H4 (cell line): ENCODE results near the gene LGALS1. TPM values are rescaled to one million over a fixed set of nuclear protein-coding genes. Genes with fewer than 3 reads are reported as not detected.

Experiments used
- DNase-seq: peaks from one replicate; pipeline ENCODE4 v3.0.0-alpha.2; 2015; ENCODE audit warnings: low spot score
- total RNA-seq: library from RNA; depleted of rRNA; stranded (reverse); fragments of >200 nt; shearing (Covaris generic); gene quantifications from 2 replicates; pipeline ENCODE4 v1.2.3, GENCODE V29; 2014; rRNA removed

LGALS1 gene
- 1,239 and 1,549 TPM in 2 replicates for total RNA-seq

DNA sequence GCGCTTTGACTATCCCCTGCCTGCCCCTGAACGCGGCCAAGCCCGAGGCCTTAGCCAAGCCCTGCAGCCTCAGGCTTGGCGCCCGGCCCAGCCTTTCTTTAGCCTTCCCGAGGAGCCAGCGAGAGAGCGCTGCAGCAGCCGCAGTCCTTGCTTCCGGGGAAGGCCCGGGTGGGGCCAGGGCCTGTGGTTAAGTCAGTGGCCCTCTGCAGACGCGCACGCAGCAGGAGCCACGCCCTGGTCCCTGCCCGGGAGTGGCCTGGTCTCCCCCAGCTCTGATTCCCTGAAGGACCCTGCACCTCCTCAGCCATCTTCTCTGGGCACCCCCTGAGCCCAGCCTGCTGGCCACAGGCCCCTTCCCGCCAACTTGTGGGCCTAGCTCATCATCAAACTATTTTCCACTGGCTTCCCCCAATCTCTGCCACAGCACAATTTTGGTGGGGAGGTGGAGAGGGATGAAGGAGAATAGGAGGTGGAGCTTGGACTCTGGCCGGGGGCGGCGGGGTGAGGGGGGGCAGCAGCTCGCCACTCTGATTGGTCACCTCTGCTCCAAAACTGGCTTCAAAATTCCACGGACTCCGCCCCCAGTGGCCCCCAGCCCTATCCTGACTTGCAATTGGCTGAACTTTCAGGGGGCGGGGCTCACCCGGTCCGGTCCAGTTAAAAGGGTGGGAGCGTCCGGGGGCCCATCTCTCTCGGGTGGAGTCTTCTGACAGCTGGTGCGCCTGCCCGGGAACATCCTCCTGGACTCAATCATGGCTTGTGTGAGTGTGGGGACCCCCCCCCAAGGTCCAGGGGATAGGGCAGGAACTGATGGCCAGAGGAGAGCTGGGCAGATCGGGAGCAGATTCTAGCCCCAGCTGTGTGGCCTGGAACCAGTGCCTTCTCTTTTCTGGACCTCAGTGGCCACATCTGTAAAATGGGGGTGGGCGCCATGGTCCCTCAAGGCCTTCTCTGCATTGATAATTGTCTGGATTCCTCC is at the start of gene LGALS1:
Gene LGALS1 (plus strand): TSS at position 686 of the 979 bp plus-strand sequence. CDS start 67 bp downstream, at position 753.
- peak; percentile 92 for DNase-seq

DNA sequence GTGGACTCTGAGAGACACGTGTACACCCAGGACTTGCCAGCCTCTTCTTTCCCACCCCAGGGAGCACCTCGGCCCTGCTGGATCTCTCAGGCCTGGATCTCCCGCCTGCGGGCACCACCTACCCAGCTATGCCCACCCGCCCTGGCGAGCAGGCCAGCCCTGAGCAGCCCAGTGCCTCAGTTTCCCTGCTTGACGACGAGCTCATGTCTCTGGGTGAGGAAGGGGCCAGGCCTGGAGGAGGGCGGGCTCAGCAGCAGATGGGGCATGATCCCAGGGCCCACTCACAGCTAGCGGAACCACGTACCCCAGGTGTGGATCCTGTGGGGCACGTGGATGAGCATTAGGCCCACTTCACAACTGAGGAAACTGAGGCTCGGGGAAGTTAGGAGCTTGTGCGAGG is 49.7 kb upstream of the LGALS1 start:
- no peak for DNase-seq

DNA sequence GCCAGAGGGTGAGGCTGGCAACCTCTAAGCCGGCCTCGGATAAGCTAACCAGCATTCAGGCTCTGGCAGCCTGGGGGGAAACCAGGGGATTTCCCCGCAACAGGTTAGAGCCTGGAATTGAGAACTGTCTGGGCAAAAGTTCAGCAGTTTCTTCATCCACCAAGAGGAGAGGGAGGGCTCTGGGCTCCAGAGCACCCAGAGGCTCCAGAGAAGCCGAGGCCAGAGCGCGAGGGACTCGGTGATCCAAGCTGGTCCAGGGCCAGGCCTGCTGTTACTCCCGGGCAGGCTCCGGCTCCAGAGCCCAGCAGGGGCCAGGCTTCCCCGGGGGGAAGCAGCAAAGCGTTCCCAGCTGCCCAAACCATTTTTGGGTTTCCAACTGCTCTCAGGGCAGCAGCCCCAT is 49.3 kb upstream of the LGALS1 start:
- DNase-seq: no peak

DNA sequence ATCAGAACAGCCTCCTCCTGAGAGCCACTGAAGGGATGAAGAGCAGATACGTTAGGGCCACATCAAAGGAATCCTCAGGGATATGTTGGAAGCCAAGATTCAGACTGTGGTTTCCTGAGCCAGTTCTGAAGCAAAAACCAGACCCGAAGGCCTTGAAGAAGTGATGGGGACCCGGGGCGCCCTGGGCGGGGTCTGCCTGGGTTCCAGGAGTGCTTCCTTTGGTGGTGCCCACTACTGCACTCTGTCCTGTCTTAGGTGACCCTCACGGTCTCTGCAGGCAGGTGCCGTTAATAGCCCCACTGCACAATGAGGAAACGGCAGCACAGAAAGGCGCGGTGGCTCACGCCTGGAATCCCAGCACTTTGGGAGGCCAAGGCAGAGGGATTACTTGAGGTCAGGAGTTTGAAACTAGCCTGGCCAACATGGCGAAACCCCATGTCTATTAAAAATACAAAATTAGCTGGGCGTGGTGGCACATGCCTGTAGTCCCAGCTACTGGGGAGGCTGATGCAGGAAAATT is 48.8 kb upstream of the LGALS1 start:
- no peak for DNase-seq

DNA sequence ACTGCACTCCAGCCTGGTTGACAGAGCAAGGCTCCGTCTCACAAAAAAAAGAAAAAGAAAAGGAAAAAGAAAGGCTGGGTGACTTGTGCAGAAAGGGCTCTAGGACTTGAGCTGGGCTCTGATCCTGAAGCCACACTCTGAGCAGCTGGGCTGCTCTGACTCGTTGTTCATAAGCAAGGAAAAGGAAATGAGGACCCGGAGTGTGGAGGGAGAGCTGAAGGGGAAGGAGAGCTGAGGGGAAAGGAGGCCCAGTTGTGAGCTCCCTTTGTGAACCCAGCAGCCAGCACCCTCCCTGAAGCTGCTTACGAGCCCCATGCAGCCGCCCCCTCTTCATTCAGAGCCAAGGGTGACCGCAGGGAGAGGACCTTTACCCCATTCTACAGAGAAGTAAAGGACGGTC is 48.3 kb upstream of the LGALS1 start:
- no peak for DNase-seq

DNA sequence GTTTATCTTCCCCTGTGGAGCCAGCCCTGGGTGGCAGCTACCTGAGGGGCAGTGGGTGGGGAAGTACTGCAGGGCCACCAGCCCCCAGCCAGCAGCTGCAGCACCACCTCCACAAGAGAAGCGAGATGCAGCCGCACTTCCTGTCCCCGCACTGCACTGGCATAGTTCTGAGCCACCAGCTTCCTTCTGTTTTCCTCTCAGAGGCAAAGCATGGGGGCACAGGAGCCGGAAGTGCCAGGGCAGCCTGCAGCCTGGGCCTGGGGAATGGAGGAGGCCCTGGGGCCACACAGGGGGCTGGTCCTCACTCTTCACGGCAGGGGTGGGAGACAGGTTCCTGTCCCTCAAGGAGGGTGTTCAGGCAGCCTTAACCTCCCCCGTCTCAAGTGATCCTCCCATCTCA is 47.9 kb upstream of the LGALS1 start:
- no peak for DNase-seq

DNA sequence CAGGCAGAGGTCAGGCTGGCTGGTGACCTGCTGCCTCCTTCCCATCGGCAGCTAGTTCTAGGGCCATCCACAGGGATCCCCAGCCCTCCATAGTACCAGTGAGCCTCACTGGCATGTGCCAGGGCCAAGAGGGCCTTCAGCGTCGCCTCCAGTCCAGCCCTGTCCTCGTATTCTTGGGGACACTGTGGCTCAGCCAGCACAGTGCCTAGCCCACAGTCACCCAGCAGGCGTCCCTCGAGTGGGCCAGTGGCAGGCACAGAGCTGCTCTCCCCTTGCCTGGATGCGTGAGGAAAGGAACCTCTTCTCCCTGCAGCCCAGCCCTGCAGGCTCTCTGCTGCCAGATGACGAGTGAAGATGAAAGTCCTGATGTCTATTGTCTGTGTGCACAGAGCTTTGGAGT is 46.6 kb upstream of the LGALS1 start:
- no peak for DNase-seq

DNA sequence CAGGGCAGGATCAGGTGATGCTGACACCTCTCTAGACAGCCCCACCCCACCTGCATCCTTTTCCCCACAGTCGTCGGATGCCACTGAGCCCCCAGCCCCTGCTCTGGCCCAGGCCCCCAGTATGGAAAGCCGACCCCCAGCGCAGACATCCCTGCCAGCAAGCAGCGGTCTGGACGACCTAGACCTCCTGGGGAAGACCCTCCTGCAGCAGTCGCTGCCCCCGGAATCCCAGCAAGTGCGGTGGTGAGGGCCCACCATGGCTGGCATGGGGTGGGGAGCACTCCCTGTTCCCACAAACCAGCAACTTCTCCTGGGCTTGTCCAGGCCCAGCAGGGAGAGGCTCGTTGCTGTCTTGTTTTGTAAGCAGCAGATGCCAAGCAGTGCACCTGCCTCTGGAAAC is 45.5 kb upstream of the LGALS1 start:
- DNase-seq: no peak

DNA sequence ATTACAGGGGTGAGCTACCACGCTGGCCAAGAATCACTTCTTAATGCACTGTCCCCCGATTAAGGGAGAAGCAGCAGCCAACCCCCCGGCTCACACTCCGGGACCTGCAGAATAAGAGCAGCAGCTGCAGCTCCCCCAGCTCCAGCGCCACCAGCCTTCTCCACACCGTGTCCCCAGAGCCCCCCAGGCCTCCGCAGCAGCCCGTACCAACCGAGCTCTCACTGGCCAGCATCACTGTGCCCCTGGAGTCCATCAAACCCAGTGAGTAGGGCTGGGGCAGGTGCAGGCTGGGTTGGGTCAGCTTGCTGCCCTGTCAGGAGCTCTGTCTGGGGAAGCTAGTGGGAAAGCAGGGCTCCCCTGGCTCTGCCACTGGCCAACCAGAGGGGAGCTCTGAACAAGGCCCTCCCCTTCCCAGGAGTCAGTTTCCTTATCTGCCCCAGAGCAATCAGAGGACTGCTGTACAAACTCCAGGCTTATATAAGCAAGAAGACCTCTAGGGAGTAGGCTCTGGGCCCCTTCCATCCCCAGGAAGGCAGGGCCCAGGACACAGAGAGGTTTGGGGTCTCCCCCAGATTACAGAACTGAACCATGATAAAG is 44.5 kb upstream of the LGALS1 start:
- no peak for DNase-seq

DNA sequence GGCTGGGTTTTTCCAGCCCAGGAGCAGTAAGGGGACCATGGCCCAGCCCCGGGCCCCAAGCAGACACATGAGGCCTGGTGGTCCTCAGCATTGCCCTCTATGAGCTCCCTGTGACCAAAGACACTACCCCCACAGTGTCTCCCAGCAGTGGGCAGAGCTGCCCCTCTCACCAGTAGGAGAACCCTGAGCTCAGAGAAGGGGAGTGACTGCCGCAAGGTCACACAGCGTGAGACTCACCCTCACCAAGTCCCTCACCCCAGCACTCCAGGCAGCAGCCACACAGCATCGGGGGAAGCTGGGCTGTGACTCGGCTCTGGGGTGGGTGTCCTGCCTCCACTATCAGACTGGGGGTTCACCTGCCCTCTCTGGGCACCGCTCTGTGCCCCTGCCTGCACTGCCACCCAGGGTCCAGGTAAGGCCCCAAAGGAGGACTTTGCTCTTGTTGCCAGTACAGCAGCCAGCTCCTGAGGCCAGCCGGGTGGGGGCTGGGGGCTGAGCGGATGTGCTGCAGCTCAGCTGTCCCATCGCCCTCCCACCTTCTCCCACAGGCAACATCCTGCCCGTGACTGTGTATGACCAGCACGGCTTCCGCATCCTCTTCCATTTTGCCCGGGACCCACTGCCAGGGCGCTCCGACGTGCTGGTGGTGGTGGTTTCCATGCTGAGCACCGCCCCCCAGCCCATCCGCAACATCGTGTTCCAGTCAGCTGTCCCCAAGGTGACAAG is 43.8 kb upstream of the LGALS1 start:
- DNase-seq: no peak

DNA sequence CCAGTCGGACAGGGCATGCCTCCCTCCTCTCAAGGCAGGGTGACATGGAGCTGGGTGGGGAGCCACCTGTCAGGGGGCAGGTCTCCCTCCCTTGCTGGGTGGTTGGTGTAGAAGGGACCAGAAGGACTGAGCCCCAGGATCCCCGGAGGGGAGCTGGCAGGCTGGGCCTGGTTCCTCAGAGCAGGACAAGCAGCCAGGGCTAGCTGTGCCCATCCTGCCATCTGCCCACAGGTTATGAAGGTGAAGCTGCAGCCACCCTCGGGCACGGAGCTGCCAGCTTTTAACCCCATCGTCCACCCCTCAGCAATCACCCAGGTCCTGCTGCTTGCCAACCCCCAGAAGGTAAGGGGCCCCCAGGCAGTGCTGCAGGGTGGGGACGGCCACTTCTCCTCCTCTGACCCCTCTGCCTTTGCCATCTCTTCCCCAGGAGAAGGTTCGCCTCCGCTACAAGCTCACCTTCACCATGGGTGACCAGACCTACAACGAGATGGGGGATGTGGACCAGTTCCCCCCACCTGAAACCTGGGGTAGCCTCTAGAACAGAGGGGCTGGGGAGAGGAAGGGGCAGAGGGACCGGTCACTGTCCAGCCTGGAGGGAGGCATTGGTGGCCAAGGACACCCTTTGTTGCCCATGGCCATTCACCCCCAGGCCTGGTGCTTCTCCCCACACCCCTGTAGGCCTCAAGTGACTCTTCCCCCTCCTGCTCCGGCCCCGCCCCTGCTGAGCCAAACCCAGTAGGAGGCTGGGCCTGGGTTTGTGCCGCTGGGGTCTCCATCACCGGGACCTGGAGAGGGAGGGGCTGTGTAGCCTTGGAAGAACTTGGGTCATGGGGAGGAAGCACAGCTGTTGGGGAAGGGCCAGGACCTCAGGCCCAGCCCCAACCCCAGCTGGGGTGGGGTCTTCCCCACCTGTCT is 43.0 kb upstream of the LGALS1 start:
- DNase-seq: no peak

DNA sequence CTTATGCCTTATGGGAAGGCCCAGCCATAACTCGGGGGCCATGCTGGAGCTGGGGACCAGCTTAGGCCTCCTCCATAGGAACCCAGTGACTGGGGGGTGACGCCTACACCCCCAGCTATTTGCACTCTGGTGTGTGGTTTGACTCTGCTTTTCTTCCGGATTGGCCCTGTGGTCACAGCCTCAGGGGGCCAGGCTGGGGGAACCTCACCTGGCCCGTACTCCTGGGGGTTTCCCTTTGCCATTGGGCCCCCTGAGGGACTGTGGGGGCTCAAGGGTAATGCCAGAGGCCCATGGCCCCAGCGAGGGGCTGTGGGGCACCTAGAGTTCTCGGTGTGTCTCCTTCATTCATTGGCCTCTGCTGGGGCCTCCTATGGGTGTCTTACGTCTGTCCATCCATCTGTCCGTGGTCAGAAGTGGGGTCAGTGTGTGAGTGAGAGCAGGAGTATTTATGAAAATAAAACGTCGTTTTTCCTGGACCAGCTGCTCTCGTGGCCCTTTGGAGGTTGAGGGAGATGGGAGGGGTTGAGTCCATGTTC is 42.3 kb upstream of the LGALS1 start:
- DNase-seq: no peak

DNA sequence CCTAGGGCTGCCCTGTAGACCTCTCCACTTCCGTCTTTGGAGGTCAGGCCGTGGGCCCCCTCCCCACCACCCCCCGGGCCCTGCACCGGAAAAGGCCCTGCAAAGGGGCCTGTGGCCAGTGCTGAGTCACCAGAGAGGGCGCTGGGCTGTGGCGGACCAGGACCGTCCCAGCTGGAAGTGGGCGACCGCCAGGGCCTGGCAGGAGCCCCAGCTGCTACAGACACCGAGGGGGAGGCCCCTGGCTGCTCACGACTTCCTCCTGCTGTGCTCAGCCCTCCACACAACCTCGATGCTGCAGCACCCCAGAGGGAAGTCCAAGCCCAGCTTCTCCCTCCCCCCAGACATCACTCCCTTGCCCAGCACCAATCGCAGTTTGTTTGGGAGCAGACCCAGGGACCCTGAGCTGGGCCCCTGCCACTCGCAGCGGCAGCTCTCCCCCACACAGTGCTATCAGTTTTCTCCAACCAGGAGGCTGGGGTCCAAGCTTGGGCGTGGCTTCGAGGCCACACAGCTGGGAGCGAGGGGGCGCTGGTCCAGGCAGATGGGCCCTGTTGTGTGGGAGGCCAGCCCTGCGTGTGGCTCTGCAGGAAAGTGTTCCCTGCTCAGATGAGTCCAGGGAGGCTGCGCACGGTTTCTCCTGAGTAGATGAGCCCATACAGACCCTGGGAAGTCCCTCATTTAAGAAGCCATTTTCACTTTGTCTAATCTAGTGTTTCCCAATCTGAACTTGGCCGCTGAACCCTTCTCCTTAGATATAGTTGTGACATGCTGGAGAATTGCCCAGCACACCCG is 41.6 kb upstream of the LGALS1 start:
- peak; percentile 85 for DNase-seq

DNA sequence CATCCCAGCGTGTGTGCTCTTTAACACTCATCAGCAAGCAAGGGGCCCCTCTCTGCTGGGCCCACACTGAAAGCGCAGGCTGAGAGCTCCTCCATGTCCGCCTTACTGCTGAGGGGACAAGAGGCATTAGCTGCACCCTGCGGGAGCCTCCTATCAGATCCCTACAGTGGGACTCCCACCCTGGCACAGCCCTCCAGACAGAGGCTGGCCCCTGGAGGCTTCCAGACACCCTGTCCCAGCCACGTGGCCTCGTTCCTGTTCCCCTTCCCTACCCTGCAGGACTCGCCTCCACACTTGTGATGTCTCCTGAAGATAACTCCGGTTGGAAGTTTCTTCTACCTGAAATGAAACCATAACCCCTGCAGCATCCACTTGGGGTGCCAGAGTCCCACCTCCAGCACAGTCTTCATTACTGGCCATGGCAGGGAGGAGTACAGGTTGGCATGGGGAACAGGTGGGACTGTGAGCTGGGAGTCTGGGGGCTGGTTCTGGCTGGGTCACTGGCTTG is 41.0 kb upstream of the LGALS1 start:
- no peak for DNase-seq

DNA sequence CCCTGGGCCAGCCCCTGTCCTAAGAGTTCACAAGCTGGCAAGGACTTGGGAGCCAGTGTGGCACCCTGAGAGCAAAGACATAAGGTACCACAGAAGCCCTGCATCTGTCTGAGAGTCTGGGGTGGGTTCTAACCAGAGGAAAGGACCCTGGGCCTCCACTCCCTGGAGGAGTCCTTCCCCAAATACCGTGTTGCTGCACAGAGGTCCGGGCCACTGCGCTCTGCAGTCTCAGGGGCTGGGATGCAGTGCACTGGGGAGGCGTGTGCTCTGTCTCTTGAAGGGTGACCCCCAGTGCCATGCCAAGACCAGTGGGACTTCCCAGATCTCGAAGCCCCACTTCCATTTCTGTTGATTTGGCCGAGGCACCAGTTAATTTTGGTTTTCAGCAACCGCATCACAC is 40.3 kb upstream of the LGALS1 start:
- no peak for DNase-seq

DNA sequence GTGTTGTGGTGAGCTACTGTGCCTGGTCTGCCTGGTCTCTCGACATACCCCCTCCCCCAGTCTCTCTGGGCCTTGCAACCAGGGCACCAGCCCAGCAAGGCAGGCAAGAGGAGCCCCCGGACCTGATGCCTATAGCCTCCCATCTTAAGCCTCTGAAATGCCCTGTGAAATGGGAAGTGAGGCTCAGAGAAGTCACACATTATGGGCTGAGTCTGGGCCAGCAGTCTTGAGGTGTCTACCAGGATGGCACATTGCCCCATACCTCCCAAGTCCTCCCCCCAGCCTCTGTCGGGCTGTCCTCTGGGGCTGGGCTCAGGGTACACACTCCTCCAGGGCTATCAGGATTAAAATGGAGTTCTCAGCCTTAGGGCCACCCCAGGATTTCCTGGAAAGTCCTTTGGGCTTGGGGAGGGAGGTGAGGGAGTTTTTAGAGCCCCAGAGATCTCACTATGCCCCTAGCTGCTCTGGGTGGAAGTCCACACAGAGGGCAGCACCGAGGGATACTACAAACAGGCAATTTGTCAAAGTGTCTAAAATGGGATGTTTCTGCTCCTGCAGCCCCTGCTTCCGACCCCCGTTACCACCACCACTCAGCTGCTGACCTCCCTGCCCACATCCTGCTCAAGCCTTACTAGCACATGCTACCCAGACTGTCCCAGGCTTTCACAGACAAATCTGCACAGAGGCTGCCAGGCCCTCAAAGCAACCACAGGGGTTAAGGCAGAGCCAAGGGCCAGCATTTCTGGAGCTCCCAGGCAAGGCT is 39.1 kb upstream of the LGALS1 start:
- no peak for DNase-seq

DNA sequence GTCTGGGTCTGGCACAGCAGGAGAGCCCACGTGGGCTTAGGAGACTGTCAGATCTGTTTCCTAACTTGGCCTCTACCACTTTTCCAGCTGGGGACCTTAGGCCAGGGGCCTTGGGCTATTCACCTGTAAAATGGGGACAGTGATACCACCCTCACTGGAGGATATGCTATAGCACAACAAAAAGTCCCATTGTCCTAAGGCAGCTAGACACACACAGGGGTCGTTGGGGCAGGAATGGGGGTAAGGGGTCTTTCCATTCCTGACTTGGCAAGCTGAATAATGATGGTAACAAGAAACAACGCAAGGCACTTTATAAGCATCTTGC is 38.5 kb upstream of the LGALS1 start:
- DNase-seq: no peak

DNA sequence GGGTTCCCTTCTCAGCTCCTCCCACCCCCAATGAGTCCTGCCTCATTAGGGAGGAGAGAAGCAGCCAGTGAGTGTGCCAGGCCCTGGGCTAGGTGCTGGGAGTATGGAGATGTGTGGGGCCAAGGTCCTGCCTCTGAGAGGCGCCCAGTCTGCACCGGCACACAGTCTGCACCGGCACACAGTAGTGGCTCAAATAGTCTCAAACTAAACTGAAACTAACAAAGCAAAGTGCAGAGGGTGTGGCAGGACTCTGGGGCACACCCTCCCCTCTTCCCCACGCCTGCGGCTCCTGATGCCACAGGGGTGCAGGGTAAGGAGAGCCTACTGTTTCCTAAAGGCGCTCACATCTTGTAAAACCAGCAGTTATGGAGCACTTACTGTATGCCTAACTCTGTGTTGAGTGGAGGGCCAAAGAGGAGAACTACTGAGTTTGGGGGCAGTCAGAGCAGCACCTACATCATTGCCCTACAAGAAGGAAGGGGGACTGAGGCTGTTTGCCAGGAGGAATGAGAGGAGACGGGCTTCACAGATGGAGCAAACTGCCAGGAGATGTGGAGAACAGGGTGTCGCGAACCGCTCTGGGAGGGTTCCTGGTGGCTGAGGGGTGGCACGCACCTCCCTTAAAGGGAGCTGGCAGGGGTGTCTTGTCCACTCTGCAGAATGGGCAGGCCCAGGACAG is 36.9 kb upstream of the LGALS1 start:
- no peak for DNase-seq
